KBM-7 (cell line): ENCODE measurements around the gene ZNF185.
"Not testable (repeated sequence)": the region's sequence is repeated elsewhere in the genome, so short reads cannot be mapped to it uniquely, and the experiment has no call there.

Experiments used
- DNase-seq: peaks from one replicate; pipeline ENCODE4 v3.0.0-alpha.2; 2015
- in situ Hi-C: fragments of 300-500 bp; cut with MboI; formaldehyde crosslinking; loops from 2 replicates; pipeline ENCODE4 v1.14.3; 2020; ENCODE audit warnings: low sequenced_read_pairs, low pct_unique_long_range_greater_than_20kb, mixed read lengths

ZNF185 gene

GRCh38 chrX:152893980-152894610, 3.8 kb upstream of the ZNF185 start:
- in situ Hi-C loops, result no loop called here
- DNase-seq, result no peak

GRCh38 chrX:152895121-152895520, 2.7 kb upstream of the ZNF185 start:
- in situ Hi-C loops, result no loop called here
- no peak for DNase-seq

DNA sequence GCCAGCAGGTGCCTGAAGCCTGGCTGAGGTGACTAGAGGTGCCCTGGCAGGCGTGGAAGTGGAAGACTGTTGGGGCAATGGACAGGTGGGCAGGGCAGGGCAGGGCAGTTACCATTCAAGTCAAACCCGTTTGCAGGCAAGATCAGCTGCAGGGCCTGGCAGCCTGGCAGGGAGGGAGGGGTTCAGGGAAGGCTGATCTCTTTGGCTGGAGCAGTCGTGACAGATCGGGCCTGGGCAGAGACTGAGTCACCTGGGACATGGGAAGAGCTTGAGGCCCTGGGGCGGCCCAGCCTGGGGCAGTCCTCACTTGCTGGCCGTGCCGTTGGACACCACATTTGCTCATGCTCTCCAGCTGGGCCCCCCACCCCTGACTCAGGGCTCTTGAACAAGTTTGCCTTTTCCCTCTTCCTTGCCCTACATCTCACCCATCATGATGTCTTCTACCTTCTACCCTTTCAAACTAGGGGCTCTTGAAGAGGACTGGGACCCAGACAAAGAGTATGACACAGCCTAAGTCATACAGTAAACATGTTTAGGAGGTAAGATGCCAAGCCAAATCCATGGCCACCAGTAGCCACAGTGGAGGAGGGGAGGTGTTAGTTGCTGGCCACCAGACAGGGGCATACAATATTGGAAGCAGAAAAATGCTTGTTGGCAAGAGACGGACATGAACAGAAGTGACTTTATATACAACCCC, 2.0 kb upstream of the ZNF185 start:
- no peak for DNase-seq
- in situ Hi-C loops, result no loop called here

DNA sequence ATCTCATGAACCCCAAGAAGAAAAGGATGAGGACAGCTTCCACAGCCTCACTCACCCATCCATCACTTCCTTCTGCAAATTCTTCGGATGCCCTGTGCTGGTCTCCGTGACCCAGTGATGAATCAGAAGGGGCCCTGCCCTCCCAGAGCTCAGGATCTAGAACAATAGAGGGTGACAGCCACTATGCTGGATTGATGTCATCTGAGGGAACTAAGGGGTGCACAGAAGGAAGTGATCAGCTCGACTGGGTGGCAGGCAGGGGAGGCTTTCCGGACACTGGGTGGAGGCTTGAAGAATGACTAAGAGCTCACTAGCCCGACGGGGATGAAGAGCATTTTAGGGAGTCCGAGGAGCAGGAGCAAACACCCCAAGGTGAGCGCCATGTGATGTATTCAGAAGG, 1.4 kb upstream of the ZNF185 start:
- DNase-seq, result no peak

GRCh38 chrX:152898442-152898841, 575 bp downstream of the ZNF185 start:
- in situ Hi-C loops, result no loop called here
- no peak for DNase-seq

More for the DNA sequence above, 1.4 kb upstream of the ZNF185 start:
- in situ Hi-C loops, result no loop called here

DNA sequence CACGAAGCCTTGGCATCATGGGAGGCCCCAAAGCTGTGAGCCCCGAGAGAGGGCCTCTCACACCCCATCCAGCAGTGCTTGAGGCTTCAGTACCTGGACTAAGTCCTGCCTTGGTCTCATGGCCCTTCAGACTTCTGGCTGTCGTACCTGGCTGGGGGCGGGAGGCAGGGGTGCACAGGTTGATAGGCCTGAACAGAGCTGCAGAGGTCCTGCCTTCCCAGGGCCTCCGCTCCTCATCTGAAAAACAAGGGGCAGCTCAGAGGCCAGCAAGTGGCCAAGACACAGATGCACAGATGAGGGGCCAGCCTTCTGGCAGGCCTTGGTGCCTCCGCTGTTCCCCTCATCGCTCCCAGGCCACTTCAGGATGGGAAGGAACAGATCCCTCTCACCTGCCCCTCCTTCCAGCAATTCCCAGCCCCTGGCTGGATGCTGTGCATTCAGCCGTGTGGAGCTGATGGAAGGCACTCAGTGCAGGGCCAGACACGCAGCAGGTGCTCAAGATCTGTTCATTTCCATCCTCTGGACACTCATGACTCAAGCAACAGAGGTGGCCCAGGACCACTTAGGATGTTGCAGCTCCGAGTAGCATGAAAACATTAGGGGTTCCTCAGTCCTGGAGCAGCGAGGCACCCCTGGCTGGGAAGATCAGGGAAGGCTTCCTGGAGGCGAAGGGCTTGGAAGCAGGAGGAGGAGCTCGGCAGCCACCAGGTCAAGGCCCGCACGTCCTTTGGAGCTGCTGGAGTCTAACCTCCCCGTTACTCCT, 1.4 kb downstream of the ZNF185 start:
- DNase-seq, result no peak
- in situ Hi-C loops, result no loop called here

DNA sequence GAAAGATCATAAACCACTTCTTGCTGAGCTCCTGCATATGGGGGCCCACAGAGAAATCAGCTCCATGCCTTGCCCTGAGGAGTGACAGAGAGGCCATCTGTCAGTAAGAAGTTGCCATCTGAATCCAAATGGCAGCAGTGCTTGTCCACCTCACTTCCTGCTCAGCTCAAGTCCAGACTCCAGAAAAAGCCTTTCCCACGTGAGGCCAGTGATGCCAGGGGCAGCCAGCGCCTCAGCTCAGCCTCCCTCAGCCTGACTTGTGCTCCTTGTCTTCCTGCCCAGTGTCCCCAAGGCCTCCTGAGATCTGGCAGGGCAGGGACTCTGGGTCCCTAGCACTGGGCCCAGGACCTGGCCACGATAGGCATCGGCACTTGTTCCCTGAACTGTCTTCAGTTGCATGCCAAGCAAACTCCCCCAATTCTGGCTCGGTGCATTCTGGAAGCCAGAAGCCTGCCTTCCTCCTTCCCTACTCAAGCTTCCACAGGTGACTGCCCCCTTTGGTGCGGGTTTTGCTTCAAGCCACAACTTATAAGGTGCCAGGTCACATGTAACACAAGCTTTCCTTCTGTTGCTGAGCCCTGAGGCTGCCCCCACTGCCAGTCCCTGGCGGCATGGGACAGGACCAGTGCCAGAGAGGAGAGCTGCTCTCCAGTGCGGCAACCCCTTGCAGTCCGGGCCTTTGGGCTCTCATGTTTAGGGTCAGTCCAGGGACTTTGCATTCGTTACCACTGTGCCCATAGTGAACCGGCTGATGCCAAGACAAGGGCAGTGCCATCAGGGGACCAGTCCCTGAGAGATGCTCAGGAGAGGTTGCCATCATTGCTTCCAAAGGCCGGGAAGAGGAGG, 2.2 kb downstream of the ZNF185 start:
- in situ Hi-C loops, result loop anchor here (25.0 kb wide), 1 partner anchor 238 kb away; no protein-coding TSS in a partner anchor
- DNase-seq, result no peak

DNA sequence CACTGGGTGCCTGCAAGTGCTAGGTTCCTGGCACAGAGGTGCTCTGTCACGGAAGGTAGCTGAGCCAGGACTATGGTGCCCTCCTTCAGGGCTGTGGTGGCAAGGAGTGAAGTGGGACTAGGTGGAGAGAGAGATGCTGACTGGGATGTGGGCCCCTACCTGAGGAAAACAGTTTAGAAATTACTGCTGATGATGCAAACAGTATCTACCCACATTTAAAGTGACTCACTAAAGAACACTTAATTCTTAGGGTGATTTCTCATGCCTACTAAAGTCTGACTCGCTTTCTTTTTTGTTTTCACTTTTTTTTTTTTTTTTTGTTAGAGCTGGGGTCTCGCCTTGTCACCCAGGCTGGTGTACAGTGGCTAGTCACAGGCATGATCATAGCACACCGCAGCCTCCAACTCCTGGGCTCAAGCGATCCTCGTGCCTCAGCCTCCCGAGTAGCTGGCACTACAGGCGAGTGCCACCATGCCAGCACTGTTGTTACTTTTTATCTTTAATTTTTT, 3.1 kb downstream of the ZNF185 start:
- DNase-seq, result no peak
- in situ Hi-C loops, result loop anchor here (25.0 kb wide), 1 partner anchor 239 kb away; no protein-coding TSS in a partner anchor

- no peak for DNase-seq
- in situ Hi-C loops, result loop anchor here (25.0 kb wide), 1 partner anchor 240 kb away; no protein-coding TSS in a partner anchor
Observed at GRCh38 chrX:152901816-152902501, 4.1 kb downstream of the ZNF185 start.

- no peak for DNase-seq
- in situ Hi-C loops, result loop anchor here (25.0 kb wide), 1 partner anchor 240 kb away; no protein-coding TSS in a partner anchor
Observed at GRCh38 chrX:152902502-152902820, 4.6 kb downstream of the ZNF185 start.

GRCh38 chrX:152903589-152903988, 5.7 kb downstream of the ZNF185 start:
- DNase-seq, result no peak
- in situ Hi-C loops, result loop anchor here (25.0 kb wide), 1 partner anchor 241 kb away; no protein-coding TSS in a partner anchor

DNA sequence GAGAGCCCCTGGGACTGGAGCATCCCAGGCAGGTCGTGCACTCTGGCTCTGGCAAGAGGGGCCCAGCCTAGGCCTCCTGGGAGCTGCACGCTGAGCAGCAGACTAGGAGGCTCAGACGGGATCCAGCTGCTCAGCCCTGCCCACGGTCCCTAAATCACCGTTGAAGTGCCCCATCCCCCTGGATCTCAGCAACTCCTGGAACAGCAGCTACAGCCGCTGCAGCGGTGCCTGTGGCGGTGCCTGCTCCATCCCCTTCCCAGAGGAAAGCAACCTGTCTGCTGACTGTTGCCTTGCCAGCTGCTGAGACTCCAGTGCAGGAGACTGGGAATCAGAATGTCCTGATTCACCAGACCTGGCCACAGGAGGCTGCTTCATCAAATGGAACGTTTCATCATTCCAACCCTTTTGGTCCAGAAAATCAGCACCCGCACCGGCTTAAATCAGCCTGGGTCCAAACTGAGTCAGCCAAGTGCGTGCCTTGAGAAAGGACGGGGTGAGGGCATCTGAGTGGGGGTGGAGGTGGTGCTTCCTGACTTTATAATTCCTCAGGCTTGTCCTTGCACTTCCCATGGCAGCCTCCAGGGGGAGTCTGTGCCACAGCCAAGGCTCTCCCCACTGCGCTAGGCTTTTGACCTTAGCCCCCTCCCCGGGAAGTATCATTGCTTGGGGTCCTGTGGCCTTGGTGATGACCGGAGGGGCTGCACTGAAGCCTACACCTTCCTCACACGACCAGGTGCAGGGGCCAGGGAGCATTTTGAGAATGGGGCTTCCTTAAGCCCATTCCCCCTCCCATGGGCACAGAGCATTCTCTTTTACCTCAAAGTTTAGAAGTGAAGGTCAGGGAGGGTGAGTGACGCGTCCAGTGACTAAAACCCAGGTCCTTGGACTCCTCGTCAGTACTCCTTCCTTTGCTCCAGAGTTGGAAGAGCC, 6.5 kb downstream of the ZNF185 start:
- DNase-seq, result peak; percentile 65
- in situ Hi-C loops, result loop anchor here (25.0 kb wide), 1 partner anchor 242 kb away; no protein-coding TSS in a partner anchor

GRCh38 chrX:152905081-152905420, 7.2 kb downstream of the ZNF185 start:
- in situ Hi-C loops, result loop anchor here (25.0 kb wide), 1 partner anchor 243 kb away; no protein-coding TSS in a partner anchor
- DNase-seq, result no peak

DNA sequence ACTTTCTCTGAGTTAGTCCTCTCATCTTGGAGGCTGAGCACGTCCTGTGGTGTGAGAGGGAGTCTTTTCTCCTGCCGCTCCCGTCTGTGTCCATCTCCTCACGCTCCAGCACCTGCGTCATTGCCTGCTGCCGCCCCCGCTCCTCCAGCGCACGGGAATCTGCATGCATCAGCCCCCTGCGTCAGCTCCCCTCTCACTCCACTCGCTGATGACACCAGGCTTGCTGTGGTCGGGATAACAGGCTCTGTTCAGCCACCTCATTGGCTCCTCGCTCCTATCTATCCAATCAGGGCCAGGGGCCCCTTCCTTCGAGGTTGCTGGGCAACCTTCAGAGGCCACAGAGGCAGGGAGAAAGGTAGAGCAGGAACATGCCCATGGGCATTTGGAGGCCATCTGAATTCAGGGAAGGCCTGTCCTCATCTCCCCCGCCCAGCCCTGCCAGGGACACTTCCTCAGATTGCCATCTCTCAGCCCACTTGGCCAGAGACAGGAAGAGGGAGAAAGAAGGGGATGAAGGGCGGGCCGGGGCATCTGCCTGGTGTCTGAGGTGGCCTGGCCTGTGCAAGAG, 9.3 kb downstream of the ZNF185 start:
- in situ Hi-C loops, result loop anchor here (25.0 kb wide), 1 partner anchor 245 kb away; no protein-coding TSS in a partner anchor
- DNase-seq, result no peak

- no peak for DNase-seq
- in situ Hi-C loops, result loop anchor here (25.0 kb wide), 1 partner anchor 246 kb away; no protein-coding TSS in a partner anchor
Observed at GRCh38 chrX:152908486-152908885, 10.6 kb downstream of the ZNF185 start.

- DNase-seq, result not testable (repeated sequence)
- in situ Hi-C loops, result loop anchor here (25.0 kb wide), 1 partner anchor 248 kb away; no protein-coding TSS in a partner anchor
Observed at GRCh38 chrX:152910018-152910417, 12.2 kb downstream of the ZNF185 start.

- peak; percentile 52 for DNase-seq
- in situ Hi-C loops, result loop anchor here (25.0 kb wide), 1 partner anchor 250 kb away; no protein-coding TSS in a partner anchor
Observed at GRCh38 chrX:152912106-152912505, 14.2 kb downstream of the ZNF185 start.
